Adrenal gland (tissue), 12 donors: ENCODE results near the gene PPP2R5C. TPM values are rescaled to one million over a fixed set of nuclear protein-coding genes. Genes with fewer than 3 reads are reported as not detected.

Experiments used
- DNase-seq, 7 donors: peaks; one replicate each; pipeline ENCODE4 v3.0.0-alpha.2; 2019 to 2020
- H3K27ac ChIP-seq, 5 donors: fragments of 200-600 bp; sonication (generic) in 4 of 5; 1 replicate in 3 of 5; 2 replicates in 2 of 5; pipeline versions ENCODE4 v1.5.1 to v1.8.0; 2016 to 2020; ENCODE audit warnings: mild to moderate bottlenecking in 1 of 5
- H3K27me3 ChIP-seq: fragments of 200-600 bp; 2 replicates; pipeline ENCODE4 v1.8.0; 2021
- H3K36me3 ChIP-seq, 2 donors: fragments of 200-600 bp; replicated peaks in 1 of 2; 1 replicate in 1 of 2; 2 replicates in 1 of 2; pipeline versions ENCODE4 v1.5.1 to v1.8.0; 2018 to 2022
- H3K4me1 ChIP-seq, 2 donors: fragments of 200-600 bp; replicated peaks in 1 of 2; 1 replicate in 1 of 2; 2 replicates in 1 of 2; pipeline versions ENCODE4 v1.5.1 to v1.8.0; 2018 to 2021
- H3K4me3 ChIP-seq, 4 donors: fragments of 200-600 bp; sonication (generic) in 3 of 4; one replicate each; pipeline ENCODE4 v1.5.1; 2016 to 2018
- H3K9me3 ChIP-seq, 3 donors: fragments of 200-600 bp; sonication (generic) in 1 of 3; replicated peaks in 1 of 3; 1 replicate in 2 of 3; 2 replicates in 1 of 3; pipeline versions ENCODE4 v1.5.1 to v1.8.0; 2016 to 2021
- CTCF ChIP-seq, 6 experiments: fragments of 450-650 bp in 4 of 6; fragments of 200-600 bp in 2 of 6; sonication (generic) in 1 of 6; IDR thresholded peaks; 1 replicate in 5 of 6; 2 replicates in 1 of 6; pipeline versions ENCODE4 v1.5.1 to v1.8.0; 2016 to 2021; ENCODE audit warnings: antibody characterized with exemption in 6 of 6, mild to moderate bottlenecking in 2 of 6, moderate library complexity in 1 of 6
- POLR2A ChIP-seq, 2 donors: fragments of 450-650 bp; IDR thresholded peaks; one replicate each; pipeline ENCODE4 v1.6.1; 2017; ENCODE audit warnings: antibody characterized with exemption in 2 of 2, mild to moderate bottlenecking in 2 of 2, moderate library complexity in 1 of 2
- WGBS, 4 donors: extraction: QIAGEN DNeasy Blood & Tissue Kit in 2 of 4; methylation state at CpG; one replicate each; pipeline versions ENCODE4 v1.1.5 to v1.1.7; 2013 to 2017; 5-methylcytosine and 5-hydroxymethylcytosine counted together
- intact Hi-C, 2 donors: fragments of 100-400 bp; cut with DNase I; formaldehyde crosslinking; loops; one replicate each; pipeline versions ENCODE4 v1.14.1 to v1.15.0; 2022 to 2023
- polyA plus RNA-seq, 3 donors: library from polyadenylated mRNA; stranded (reverse); fragments of 200-250 nt in 2 of 3; fragments of 350-450 nt in 1 of 3; fragmentation: Illumina TruSeq in 1 of 3; extraction: RNeasy Lipid Tissue Mini Kit (QIAGEN cat#74804) in 1 of 3; gene quantifications; one replicate each; pipeline ENCODE4 v1.2.3, GENCODE V29; 2013 to 2014
- total RNA-seq, 9 donors: library from RNA; depleted of rRNA in 4 of 9; stranded (reverse); fragments of >200 nt in 4 of 9; fragments of 120-200 nt in 1 of 9; fragmentation: NEBNext Ultra II Directional in 1 of 9; extraction: Animal tissue kit (Norgen Biotek cat#: 25700) in 1 of 9; gene quantifications; one replicate each; pipeline versions ENCODE4 v1.1.0 to v1.2.4, GENCODE V29; 2013 to 2023
- donor health status: healthy with polysubstance abuse.
- donor health status: Bipolar disorder and iron deficiency.
- donor health status: DM: yes; HTN: yes; CAD: no.
- donor health status: DM: no; HTN: no; CAD: no.
- donor health status: DM: no; HTN: no; CAD: no.
- donor health status: DM: yes; HTN: yes; CAD: no.

PPP2R5C gene
- total and polyA plus RNA-seq, 12 donors = 66.5 to 216 (median 134) TPM

GRCh38 chr14:101780390-101780789 lies 18.9 kb downstream of the PPP2R5C start:
- intact Hi-C loops = no loop called here
- Histone ChIP-seq H3K27me3 (no peaks in the 10 kb centered on the region), H3K4me3 (no peak overlapping the region), H3K36me3 (no peaks in the 10 kb centered on the region), H3K9me3 (no peaks in the 10 kb centered on the region), H3K27ac (no peak overlapping the region), H3K4me1 (peaks cover 13 to 19% of the 10 kb centered on the region in 2 donors)
- WGBS, 4 donors = 72 to 80% (median 73%) methylated on average over 8 to 11 of the region's 11 CpGs
- TF ChIP-seq POLR2A (IDR thresholded peaks at IDR 0.05) (no peak), CTCF (IDR thresholded peaks at IDR 0.05) (no peak)
- peak in 3 of 7 donors; percentile 18 to 44 (median 19) for DNase-seq

- TF ChIP-seq POLR2A (IDR thresholded peaks at IDR 0.05) (no peak), CTCF (IDR thresholded peaks at IDR 0.05) (no peak)
These were observed 19.4 kb downstream of the PPP2R5C start for GRCh38 chr14:101780887-101781239.

GRCh38 chr14:101781240-101782061 lies 19.9 kb downstream of the PPP2R5C start:
- peak in 4 of 7 donors; percentile 37 to 52 (median 49) for DNase-seq
- H3K36me3 ChIP-seq = no peaks in the 10 kb centered on the region
- no peaks in the 10 kb centered on the region for H3K27me3 ChIP-seq
- H3K4me3 ChIP-seq = peak overlapping the region in 2 of 4 donors; percentile 56 to 61
- no peaks in the 10 kb centered on the region for H3K9me3 ChIP-seq
- TF ChIP-seq CTCF (IDR thresholded peaks at IDR 0.05) (no peak), POLR2A (IDR thresholded peaks at IDR 0.05) (no peak)
- 0 to 1% (median 1%) methylated on average over 10 to 66 of the region's 67 CpGs for WGBS, 4 donors
- peaks cover 13 to 19% of the 10 kb centered on the region in 2 donors for H3K4me1 ChIP-seq
- H3K27ac ChIP-seq = peak overlapping the region in 3 of 5 donors; percentile 70 to 81 (median 71)
- intact Hi-C loops = no loop called here

More at GRCh38 chr14:101780887-101781239, 19.4 kb downstream of the PPP2R5C start:
- Histone ChIP-seq H3K9me3 (no peaks in the 10 kb centered on the region), H3K36me3 (no peaks in the 10 kb centered on the region), H3K27ac (peak overlapping the region in 3 of 5 donors; percentile 70 to 81 (median 71)), H3K27me3 (no peaks in the 10 kb centered on the region), H3K4me3 (peak overlapping the region in 2 of 4 donors; percentile 56 to 61), H3K4me1 (peaks cover 13 to 19% of the 10 kb centered on the region in 2 donors)
- intact Hi-C loops = no loop called here
- WGBS, 4 donors = 10 to 54% (median 34%) methylated on average over 2 to 15 of the region's 15 CpGs
- DNase-seq = peak in 2 of 7 donors; percentile 37 to 53

GRCh38 chr14:101783260-101784016 lies 21.9 kb downstream of the PPP2R5C start:
- peak; percentile 53 to 78 (median 69) for DNase-seq
- no peaks in the 10 kb centered on the region for H3K36me3 ChIP-seq
- H3K4me1 ChIP-seq = peaks cover 13 to 19% of the 10 kb centered on the region in 2 donors
- no peak overlapping the region for H3K4me3 ChIP-seq
- peak overlapping the region in 4 of 5 donors; percentile 9 to 82 (median 59) for H3K27ac ChIP-seq
- WGBS, 4 donors = 50 to 59% (median 52%) methylated on average over 10 to 12 of the region's 12 CpGs
- TF ChIP-seq POLR2A (IDR thresholded peaks at IDR 0.05) (no peak), CTCF (IDR thresholded peaks at IDR 0.05) (no peak)
- intact Hi-C loops = no loop called here
- H3K9me3 ChIP-seq = no peaks in the 10 kb centered on the region
- H3K27me3 ChIP-seq = no peaks in the 10 kb centered on the region
